ENCODE data around the gene CKAP4.
"Not testable (repeated sequence)": the region's sequence is repeated elsewhere in the genome, so short reads cannot be mapped to it uniquely, and the experiment has no call there.

Gene CKAP4

GRCh38 chr12:106247674-106248311 is at the start of gene CKAP4:
CKAP4 (minus strand) TSS chr12:106248020; CDS start chr12:106247851, 169 bp downstream.
- DNase-seq = peak; percentile 51 to 66

GRCh38 chr12:106297075-106297474 is 49.3 kb upstream of the CKAP4 start:
- no peak for DNase-seq

GRCh38 chr12:106296179-106296877 is 48.5 kb upstream of the CKAP4 start:
- no peak for DNase-seq

GRCh38 chr12:106292339-106292738 is 44.5 kb upstream of the CKAP4 start:
- no peak for DNase-seq

GRCh38 chr12:106291342-106291741 is 43.5 kb upstream of the CKAP4 start:
- peak in 1 of 2 experiments; percentile 55 for DNase-seq

GRCh38 chr12:106290666-106291065 is 42.8 kb upstream of the CKAP4 start:
- DNase-seq = no peak

- DNase-seq = no peak
Measured at GRCh38 chr12:106289196-106289681, 41.4 kb upstream of the CKAP4 start.

GRCh38 chr12:106288494-106289195 is 40.8 kb upstream of the CKAP4 start:
- DNase-seq = peak in 1 of 2 experiments; percentile 51

GRCh38 chr12:106288101-106288493 is 40.3 kb upstream of the CKAP4 start:
- DNase-seq = no peak

- no peak for DNase-seq
Measured at GRCh38 chr12:106287364-106287763, 39.5 kb upstream of the CKAP4 start.

- not testable (repeated sequence) for DNase-seq
Measured at GRCh38 chr12:106286576-106287162, 38.8 kb upstream of the CKAP4 start.

GRCh38 chr12:106285982-106286381 is 38.2 kb upstream of the CKAP4 start:
- no peak for DNase-seq

GRCh38 chr12:106284358-106285105 is 36.7 kb upstream of the CKAP4 start:
- no peak for DNase-seq

- no peak for DNase-seq
Measured at GRCh38 chr12:106282457-106283097, 34.8 kb upstream of the CKAP4 start.

- DNase-seq = no peak
Measured at GRCh38 chr12:106281804-106282203, 34.0 kb upstream of the CKAP4 start.

GRCh38 chr12:106281056-106281782 is 33.4 kb upstream of the CKAP4 start:
- DNase-seq = no peak

- no peak for DNase-seq
Measured at GRCh38 chr12:106280106-106280505, 32.3 kb upstream of the CKAP4 start.

GRCh38 chr12:106276032-106276740 is 28.4 kb upstream of the CKAP4 start:
- DNase-seq = no peak

- no peak for DNase-seq
Measured at GRCh38 chr12:106275458-106275857, 27.6 kb upstream of the CKAP4 start.

- no peak for DNase-seq
Measured at GRCh38 chr12:106274575-106275121, 26.8 kb upstream of the CKAP4 start.

Data from NCI-H1930 (cell line).